ACC112 (cell line): ENCODE data around the gene ANO7.
A peak's percentile ranks its signal among the peaks of the same experiment; 100 is the strongest.

Experiments used
- H2AFZ ChIP-seq: fragments of 200-600 bp; sonication (generic); one replicate; pipeline ENCODE4 v1.6.0; 2017; ENCODE audit warnings: antibody characterized with exemption, low read length; ENCODE audit not compliant: unreplicated experiment
- H3K27ac ChIP-seq: fragments of 200-600 bp; sonication (generic); 2 replicates; pipeline ENCODE4 v1.5.1; 2014; ENCODE audit warnings: low read depth, mild to moderate bottlenecking, antibody characterized with exemption, low read length, moderate library complexity
- H3K27me3 ChIP-seq: fragments of 200-600 bp; sonication (generic); 2 replicates; pipeline ENCODE4 v1.6.1; 2014; ENCODE audit warnings: mild to moderate bottlenecking, antibody characterized with exemption, low read length, moderate library complexity, mixed read lengths; ENCODE audit not compliant: insufficient read depth
- H3K36me3 ChIP-seq: fragments of 200-600 bp; sonication (generic); 2 replicates; pipeline ENCODE4 v1.6.1; 2016; ENCODE audit warnings: mild to moderate bottlenecking, antibody characterized with exemption, low read length, moderate library complexity, mixed read lengths; ENCODE audit not compliant: insufficient read depth
- H3K4me1 ChIP-seq: fragments of 200-600 bp; sonication (generic); one replicate; pipeline ENCODE4 v1.6.1; 2016; ENCODE audit warnings: low read length, mixed read lengths; ENCODE audit not compliant: insufficient read depth, unreplicated experiment, control insufficient read depth
- H3K4me3 ChIP-seq: fragments of 200-600 bp; sonication (generic); 2 replicates; pipeline ENCODE4 v1.5.1; 2014; ENCODE audit warnings: mild to moderate bottlenecking, low read depth, low read length
- H3K79me2 ChIP-seq: fragments of 200-600 bp; sonication (generic); one replicate; pipeline ENCODE4 v1.6.0; 2016; ENCODE audit warnings: low read length; ENCODE audit not compliant: control insufficient read depth, unreplicated experiment, insufficient read depth

The ANO7 gene

DNA sequence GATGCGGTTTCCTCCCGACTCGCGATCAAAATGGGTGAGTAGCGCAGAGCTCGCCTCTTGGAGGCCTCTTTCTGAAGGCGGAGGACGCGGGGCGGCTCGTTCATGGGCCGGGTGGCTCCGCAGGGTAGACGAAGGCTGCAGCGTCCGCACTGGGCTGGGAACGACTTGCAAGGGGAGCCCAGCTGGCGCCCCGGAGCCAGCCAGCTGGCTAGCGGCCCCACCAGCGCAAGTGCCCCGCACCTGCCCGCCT is 38.9 kb upstream of the ANO7 start:
- no peak overlapping the region for H3K27ac ChIP-seq
- peak overlapping the region; percentile 87 for H3K4me3 ChIP-seq
- H3K79me2 ChIP-seq: peaks cover 16% of the 10 kb centered on the region
- H2AFZ ChIP-seq: peak overlapping the region; percentile 77
- no peaks in the 10 kb centered on the region for H3K27me3 ChIP-seq
- H3K4me1 ChIP-seq: peaks cover 25% of the 10 kb centered on the region
- H3K36me3 ChIP-seq: no peaks in the 10 kb centered on the region

DNA sequence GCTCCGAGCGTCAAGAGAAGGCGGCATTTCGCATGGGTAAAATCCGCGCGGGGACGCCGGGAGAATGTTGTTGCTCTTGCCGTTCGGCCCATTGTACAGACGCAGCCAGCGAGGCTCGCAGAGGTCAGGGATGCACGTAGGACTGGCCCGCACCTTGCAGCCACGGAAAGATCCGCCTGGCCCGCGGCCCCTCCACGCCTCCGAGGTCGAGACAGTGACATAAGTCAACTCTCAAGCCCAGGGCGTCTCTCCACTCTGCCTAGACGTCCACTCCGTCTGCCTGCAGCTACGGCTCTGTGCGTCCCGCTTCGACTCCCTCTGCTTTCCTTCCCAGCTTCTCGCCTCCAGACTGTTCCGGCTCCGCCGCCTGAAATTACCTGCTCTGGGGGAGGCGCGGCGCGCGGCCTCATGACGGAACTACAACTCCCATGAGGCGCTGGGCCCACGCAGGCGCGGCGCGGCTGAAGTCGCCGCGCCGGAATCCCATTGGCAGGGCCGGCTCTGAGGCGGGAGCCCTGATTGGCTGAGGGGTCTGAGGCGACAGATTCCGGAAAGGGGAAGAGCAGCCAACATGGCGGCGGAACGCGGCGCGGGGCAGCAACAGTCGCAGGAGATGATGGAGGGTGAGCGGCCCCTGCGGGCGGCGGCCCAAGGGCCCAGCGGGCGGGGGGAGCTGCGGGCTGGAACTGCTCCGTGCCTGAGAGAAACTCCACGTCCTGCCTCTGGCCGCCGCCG is 38.4 kb upstream of the ANO7 start, which contains the start of gene PPP1R7:
TSS of gene PPP1R7 (plus strand) at position 543 of the 735 bp plus-strand sequence. CDS start at position 572, 29 bp downstream.
- Histone ChIP-seq H3K4me1 (peaks cover 30% of the 10 kb centered on the region), H3K4me3 (peak within 1 kb of the TSS; percentile 87), H3K79me2 (peaks cover 16% of the 10 kb centered on the region)

DNA sequence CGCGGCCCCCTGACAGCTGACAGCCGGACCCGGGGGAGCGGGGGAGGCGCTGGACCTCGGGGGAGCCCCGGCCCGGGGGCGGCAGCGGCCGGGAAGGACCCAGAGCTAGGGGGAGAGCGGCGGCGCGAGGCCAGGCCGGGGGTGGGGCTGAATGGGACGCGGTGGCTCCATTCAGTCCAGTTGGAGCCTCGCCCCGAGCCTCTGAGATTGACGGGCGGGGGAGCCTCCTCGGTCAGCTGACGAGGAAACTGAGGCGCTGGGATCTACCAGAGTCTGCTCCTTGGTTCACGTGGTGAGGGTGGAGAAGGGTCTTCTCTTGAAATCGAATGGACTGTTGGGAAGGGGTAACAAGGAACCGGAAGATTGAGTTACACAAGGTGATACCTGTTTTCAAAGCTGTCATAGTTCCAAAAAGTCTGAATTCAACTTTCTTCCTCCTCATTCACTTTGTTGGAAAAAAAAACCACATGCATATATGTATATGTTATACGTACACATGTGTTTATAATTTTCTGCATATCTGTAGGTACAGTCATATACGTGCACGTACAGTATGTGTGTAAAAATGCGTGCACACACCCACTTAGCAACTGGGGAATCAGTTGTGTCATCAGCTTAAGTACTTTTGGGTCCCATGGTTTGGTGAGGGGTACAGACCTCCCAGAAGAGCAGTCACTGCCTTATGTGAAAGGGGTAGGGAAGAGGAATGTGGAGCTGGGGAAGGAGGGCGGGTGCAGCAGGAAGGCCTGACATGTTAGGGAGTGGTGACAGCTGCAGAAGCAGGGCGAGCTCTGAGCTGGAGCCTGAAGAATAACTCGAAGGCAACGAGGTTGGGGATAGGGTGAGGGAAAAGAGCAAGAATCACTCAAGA is 37.6 kb upstream of the ANO7 start:
- H3K79me2 ChIP-seq: peaks cover 16% of the 10 kb centered on the region
- H2AFZ ChIP-seq: peak overlapping the region; percentile 91
- peaks cover 36% of the 10 kb centered on the region for H3K4me1 ChIP-seq
- peak overlapping the region; percentile 87 for H3K4me3 ChIP-seq
- H3K27me3 ChIP-seq: no peaks in the 10 kb centered on the region
- no peaks in the 10 kb centered on the region for H3K36me3 ChIP-seq
- peak overlapping the region; percentile 42; the same call in 1 of the 2 replicates for H3K27ac ChIP-seq

More for the DNA sequence above, 38.4 kb upstream of the ANO7 start, which contains the start of gene PPP1R7:
- no peaks in the 10 kb centered on the region for H3K36me3 ChIP-seq
- peak within 1 kb of the TSS; percentile 91 for H2AFZ ChIP-seq
- H3K27ac ChIP-seq: peak within 1 kb of the TSS; percentile 42; the same call in 1 of the 2 replicates
- no peaks in the 10 kb centered on the region for H3K27me3 ChIP-seq

DNA sequence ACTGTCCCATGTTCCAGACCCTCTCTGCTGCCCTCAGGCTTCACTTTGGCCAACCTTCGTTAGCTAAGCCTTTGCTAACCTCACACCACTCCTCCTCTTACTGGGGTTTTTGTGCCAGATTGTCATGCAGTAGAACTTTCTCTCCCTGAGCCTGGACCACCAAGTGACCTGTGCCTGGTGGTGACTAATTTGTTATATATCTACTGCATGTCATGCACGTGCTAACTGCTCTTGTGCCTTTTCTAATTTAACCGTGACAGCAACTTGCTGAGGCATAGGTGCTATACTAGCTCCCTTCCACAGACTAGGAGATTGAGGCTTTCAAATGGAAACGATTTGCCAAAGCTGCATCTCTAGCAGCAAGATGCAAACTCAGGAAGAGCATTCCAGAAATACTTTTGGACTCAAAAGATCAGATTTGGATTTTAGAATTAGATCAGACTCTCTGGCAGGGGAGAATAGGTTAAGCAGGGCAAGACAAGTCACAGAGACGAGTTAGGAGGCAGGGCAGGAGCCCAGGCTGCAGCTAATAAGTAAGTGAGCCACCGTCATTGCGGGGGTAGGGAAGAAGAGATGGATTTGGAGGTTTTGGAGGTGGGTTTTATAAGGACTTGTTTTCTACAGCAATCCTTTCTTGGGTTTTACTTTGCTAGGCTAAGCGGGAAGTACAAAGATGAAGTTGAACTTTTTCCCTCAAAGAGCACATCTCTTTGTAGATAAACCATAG is 36.4 kb upstream of the ANO7 start:
- H2AFZ ChIP-seq: no peak overlapping the region
- no peak overlapping the region for H3K27ac ChIP-seq
- no peaks in the 10 kb centered on the region for H3K36me3 ChIP-seq
- H3K79me2 ChIP-seq: peaks cover 16% of the 10 kb centered on the region
- peak overlapping the region; percentile 87; the same call in 1 of the 2 replicates for H3K4me3 ChIP-seq
- no peaks in the 10 kb centered on the region for H3K27me3 ChIP-seq
- peaks cover 43% of the 10 kb centered on the region for H3K4me1 ChIP-seq

DNA sequence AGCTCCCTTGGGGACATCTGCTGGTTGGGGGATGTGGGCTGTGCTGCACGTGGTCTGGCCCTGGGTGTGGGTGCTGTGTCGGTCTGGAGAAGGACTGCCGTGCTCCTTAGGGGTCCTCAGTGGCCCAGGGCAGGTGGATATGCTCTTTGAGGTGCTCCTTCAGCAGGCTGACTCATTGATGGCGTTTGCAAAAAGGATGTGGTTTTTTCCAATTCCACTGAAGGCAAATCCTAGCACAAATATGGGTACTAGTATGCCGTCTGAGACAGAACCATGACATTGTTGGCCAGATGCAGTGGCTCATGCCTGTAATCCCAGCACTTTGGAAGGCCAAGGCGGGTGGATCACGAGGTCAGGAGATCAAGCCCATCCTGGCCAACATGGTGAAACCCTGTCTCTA is 34.9 kb upstream of the ANO7 start:
- peaks cover 2% of the 10 kb centered on the region; the same call in 1 of the 2 replicates for H3K36me3 ChIP-seq
- no peaks in the 10 kb centered on the region for H3K27me3 ChIP-seq
- peak overlapping the region; percentile 71; the same call in 1 of the 2 replicates for H3K27ac ChIP-seq
- H3K79me2 ChIP-seq: peaks cover 13% of the 10 kb centered on the region
- H3K4me1 ChIP-seq: peaks cover 55% of the 10 kb centered on the region
- H3K4me3 ChIP-seq: no peak overlapping the region
- H2AFZ ChIP-seq: no peak overlapping the region

DNA sequence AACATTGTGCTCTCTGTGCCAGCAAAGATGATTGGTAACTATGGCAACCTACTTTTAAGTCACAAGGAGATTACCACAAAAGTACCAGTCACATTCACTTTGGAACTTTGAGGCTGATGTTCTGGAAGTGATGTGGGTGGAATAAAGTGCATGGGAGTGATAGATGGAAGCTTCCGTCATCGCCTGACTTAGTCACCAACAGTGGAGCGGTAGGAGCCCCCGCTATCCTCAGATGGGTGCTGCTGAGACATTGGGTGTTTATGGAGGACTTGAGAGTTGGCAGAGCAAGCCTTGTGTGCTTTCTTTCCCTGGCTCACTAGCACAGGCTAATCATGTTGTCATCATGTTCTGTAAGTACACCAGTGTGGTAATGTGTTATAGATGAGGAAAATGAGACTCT is 33.6 kb upstream of the ANO7 start:
- no peak overlapping the region for H2AFZ ChIP-seq
- peaks cover 13% of the 10 kb centered on the region for H3K79me2 ChIP-seq
- peaks cover 12% of the 10 kb centered on the region; the same call in 1 of the 2 replicates for H3K36me3 ChIP-seq
- H3K4me3 ChIP-seq: no peak overlapping the region
- peak overlapping the region; percentile 71 for H3K27ac ChIP-seq
- H3K4me1 ChIP-seq: peaks cover 60% of the 10 kb centered on the region
- no peaks in the 10 kb centered on the region for H3K27me3 ChIP-seq

DNA sequence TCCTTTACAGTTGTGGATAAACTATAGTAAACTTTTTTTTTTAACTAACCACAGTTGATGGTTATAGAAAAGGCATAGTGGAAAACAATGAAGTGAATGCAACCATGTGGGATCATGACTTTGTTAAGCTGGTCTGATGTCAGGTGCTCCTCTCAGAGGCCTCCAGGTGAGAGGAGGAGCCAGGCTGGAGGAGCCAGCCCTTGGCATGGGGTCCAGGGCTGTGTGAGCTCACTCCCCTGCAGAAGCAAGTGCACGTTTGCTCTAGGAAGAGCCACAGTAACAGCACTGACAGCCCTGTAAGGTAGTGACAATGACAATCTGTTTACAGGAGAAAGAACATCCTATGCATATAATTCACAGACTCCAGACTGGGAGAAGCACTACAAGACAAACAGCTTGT is 32.5 kb upstream of the ANO7 start:
- Histone ChIP-seq H3K4me3 (no peak overlapping the region), H3K27ac (peak overlapping the region; percentile 71; the same call in 1 of the 2 replicates), H3K36me3 (peaks cover 20% of the 10 kb centered on the region; the same call in 1 of the 2 replicates), H3K4me1 (peaks cover 59% of the 10 kb centered on the region), H2AFZ (no peak overlapping the region), H3K27me3 (no peaks in the 10 kb centered on the region), H3K79me2 (peaks cover 10% of the 10 kb centered on the region)

DNA sequence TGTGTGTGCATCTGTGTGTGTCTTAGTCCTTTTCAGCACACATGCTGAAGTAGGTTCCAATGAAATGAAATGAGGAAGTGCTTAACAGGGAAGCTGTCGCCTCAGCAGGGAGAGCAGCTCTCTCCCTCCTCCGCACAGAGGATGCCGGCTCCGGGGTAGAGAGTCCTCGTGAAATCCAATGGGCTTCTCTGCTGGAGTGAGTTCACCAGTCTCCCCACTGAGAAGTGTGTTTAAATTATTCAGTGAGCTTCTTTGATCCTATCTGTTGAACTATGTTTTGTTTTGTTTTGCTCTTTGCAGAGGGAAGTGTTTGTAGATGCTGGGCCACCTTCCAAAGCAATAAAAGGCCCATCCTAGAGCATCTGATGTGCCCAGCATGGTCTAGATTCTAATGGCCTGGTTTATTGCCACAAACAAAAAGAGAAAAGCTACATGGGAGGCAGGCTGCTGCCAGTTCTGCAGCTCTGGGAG is 31.5 kb upstream of the ANO7 start:
- no peak overlapping the region for H3K4me3 ChIP-seq
- peaks cover 56% of the 10 kb centered on the region for H3K4me1 ChIP-seq
- peak overlapping the region; percentile 53; the same call in 1 of the 2 replicates for H3K27ac ChIP-seq
- H3K79me2 ChIP-seq: peaks cover under 1% of the 10 kb centered on the region
- no peak overlapping the region for H2AFZ ChIP-seq
- no peaks in the 10 kb centered on the region for H3K27me3 ChIP-seq
- H3K36me3 ChIP-seq: peaks cover 20% of the 10 kb centered on the region; the same call in 1 of the 2 replicates

DNA sequence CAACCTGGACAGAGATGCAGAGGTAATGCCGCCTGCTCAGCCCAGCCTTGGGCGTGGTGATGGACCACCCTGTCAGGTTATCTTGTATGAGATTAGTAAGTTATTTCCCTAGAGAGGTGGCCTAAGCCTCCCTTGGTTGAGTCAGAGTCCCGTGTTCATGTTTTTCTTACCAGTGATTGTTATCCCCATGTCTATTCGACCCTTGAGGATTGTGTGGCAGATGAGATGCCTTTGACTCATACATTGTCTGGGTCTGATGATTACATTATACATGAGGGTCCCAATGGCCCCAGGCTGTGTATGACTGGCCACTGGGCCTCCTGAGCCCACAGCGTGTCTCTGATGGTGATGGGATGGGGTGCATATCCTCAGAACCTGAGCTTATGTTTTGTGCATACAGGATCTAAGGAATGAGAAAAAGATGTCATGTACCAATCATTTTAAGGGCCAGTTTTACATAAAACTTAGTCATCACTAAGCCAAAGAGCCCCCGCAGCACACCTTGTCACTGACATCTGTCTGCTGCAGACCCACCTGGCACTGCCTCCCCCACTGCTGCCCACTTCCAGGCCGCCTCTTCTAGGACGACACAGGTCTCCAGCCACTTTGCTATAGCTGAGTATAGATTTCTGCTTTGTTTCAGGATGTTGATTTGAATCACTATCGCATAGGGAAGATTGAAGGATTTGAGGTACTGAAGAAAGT is 30.5 kb upstream of the ANO7 start:
- no peaks in the 10 kb centered on the region for H3K27me3 ChIP-seq
- peaks cover 63% of the 10 kb centered on the region for H3K4me1 ChIP-seq
- peaks cover 20% of the 10 kb centered on the region; the same call in 1 of the 2 replicates for H3K36me3 ChIP-seq
- no peaks in the 10 kb centered on the region for H3K79me2 ChIP-seq
- peak overlapping the region; percentile 63 for H3K27ac ChIP-seq
- H2AFZ ChIP-seq: no peak overlapping the region
- no peak overlapping the region for H3K4me3 ChIP-seq

DNA sequence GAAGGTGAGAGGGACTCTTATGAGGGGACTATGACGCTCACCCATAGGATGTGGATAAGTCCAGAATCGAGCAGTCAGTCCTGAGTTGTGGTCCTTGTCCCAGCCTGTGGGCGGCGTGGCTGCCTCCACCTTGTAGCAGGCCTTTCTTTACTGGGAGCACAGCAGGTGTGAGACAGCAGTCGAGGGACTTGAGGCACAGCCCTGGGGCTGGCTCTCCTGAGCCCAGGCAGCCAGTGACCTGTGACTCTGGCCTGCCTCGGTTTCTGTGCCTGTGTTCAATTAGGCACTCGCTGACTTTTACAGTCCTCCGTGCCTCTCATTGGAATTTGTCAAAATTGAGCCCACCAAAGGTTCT is 30.0 kb upstream of the ANO7 start:
- Histone ChIP-seq H3K27ac (peak overlapping the region; percentile 63; the same call in 1 of the 2 replicates), H3K4me3 (no peak overlapping the region), H3K36me3 (peaks cover 20% of the 10 kb centered on the region; the same call in 1 of the 2 replicates), H3K4me1 (peaks cover 65% of the 10 kb centered on the region), H3K79me2 (no peaks in the 10 kb centered on the region), H2AFZ (no peak overlapping the region), H3K27me3 (no peaks in the 10 kb centered on the region)
